ENCODE data around the gene SLC44A5. TPM values are rescaled to one million over a fixed set of nuclear protein-coding genes. Genes with fewer than 3 reads are reported as not detected.
"Not testable (repeated sequence)": the region's sequence is repeated elsewhere in the genome, so short reads cannot be mapped to it uniquely, and the experiment has no call there.

Gene SLC44A5
- total RNA-seq, 4 donors from 2014 or later: 0.19 to 12.8 (median 2.6) TPM

GRCh38 chr1:75423136-75423535 is 187.8 kb downstream of the SLC44A5 start:
- intact Hi-C loops (cut with DNase I): no loop called here
- 27 to 49% methylated on average over 4 of the region's 4 CpGs for WGBS, 2 donors
- DNase-seq: no peak

DNA sequence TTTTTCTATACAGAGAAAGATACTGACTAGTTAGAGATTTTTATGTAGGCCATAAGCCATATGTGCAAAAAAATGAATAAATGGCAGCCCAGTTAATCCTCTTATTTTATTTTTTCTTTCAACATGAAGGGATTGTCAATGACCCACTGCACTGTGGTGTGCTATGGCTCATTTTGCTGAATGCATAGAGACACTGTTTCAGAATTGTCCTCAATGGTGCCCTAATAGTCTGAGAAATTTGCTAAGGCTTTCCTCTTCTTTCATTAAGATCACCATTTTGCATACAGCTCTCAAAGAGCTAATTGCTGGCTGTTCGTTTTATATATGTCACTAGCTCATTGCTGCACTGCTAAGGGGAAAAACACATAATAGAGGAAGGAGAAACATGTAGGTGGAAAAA is 189.5 kb downstream of the SLC44A5 start:
- no peaks in the 10 kb centered on the region for H3K36me3 ChIP-seq
- H3K4me3 ChIP-seq: no peak overlapping the region
- TF ChIP-seq CTCF (IDR thresholded peaks at IDR 0.05): no peak
- no peak for TF ChIP-seq POLR2A (IDR thresholded peaks at IDR 0.05)
- no peak for DNase-seq
- intact Hi-C loops (cut with DNase I): no loop called here
- no peak overlapping the region for H3K27ac ChIP-seq
- H3K9me3 ChIP-seq: no peaks in the 10 kb centered on the region
- WGBS, 2 donors: 71 to 80% methylated on average over 1 of the region's 1 CpG
- H3K27me3 ChIP-seq: no peaks in the 10 kb centered on the region
- no peaks in the 10 kb centered on the region for H3K4me1 ChIP-seq

More at GRCh38 chr1:75423136-75423535, 187.8 kb downstream of the SLC44A5 start:
- Histone ChIP-seq H3K9me3 (no peaks in the 10 kb centered on the region), H3K4me3 (no peak overlapping the region), H3K36me3 (no peaks in the 10 kb centered on the region), H3K27me3 (no peaks in the 10 kb centered on the region), H3K27ac (no peak overlapping the region), H3K4me1 (no peaks in the 10 kb centered on the region)
- TF ChIP-seq POLR2A (IDR thresholded peaks at IDR 0.05) (no peak), CTCF (IDR thresholded peaks at IDR 0.05) (no peak)

GRCh38 chr1:75415187-75415586 is 195.7 kb downstream of the SLC44A5 start:
- H3K27ac ChIP-seq: no peak overlapping the region
- H3K9me3 ChIP-seq: no peaks in the 10 kb centered on the region
- H3K27me3 ChIP-seq: no peaks in the 10 kb centered on the region
- H3K4me3 ChIP-seq: no peak overlapping the region
- no peaks in the 10 kb centered on the region for H3K36me3 ChIP-seq
- TF ChIP-seq POLR2A (IDR thresholded peaks at IDR 0.05) (no peak), CTCF (IDR thresholded peaks at IDR 0.05) (no peak)
- H3K4me1 ChIP-seq: no peaks in the 10 kb centered on the region
- DNase-seq: no peak
- 46 to 65% methylated on average over 2 to 3 of the region's 3 CpGs for WGBS, 2 donors
- intact Hi-C loops (cut with DNase I): no loop called here

- Histone ChIP-seq H3K4me3 (no peak overlapping the region), H3K27me3 (no peaks in the 10 kb centered on the region), H3K36me3 (no peaks in the 10 kb centered on the region), H3K27ac (no peak overlapping the region), H3K4me1 (no peaks in the 10 kb centered on the region), H3K9me3 (no peaks in the 10 kb centered on the region)
- intact Hi-C loops (cut with DNase I): no loop called here
- no peak for TF ChIP-seq CTCF (IDR thresholded peaks at IDR 0.05)
- no peak for TF ChIP-seq POLR2A (IDR thresholded peaks at IDR 0.05)
- 48 to 72% methylated on average over 3 of the region's 3 CpGs for WGBS, 2 donors
- DNase-seq: no peak
These were observed 198.3 kb downstream of the SLC44A5 start for GRCh38 chr1:75412616-75413015.

DNA sequence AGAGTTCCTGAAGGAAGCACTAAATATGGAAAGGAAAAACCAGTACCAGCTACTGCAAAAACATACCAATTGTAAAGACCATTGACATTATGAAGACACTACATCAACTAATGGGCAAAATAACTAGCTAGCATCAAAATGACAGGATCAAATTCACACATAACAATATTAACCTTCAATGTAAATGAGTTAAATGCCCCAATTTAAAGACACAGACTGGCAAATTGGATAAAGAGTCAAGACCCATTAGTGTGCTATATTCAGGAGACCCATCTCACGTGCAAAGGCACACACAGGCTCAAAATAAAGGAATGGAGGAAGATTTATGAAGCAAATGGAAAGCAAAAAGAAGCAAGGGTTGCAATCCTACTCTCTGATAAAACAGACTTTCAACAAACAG is 206.2 kb downstream of the SLC44A5 start:
- H3K27ac ChIP-seq; intact Hi-C loops (cut with DNase I); H3K4me1 ChIP-seq; DNase-seq; H3K4me3 ChIP-seq; H3K9me3 ChIP-seq; H3K36me3 ChIP-seq; H3K27me3 ChIP-seq: not testable (repeated sequence)
- WGBS, 2 donors: 44 to 50% methylated on average over 1 of the region's 1 CpG

- WGBS, 2 donors: no CpG with 5 or more reads among the region's 5 CpGs
- H3K4me3 ChIP-seq; DNase-seq; H3K27me3 ChIP-seq; H3K36me3 ChIP-seq; H3K4me1 ChIP-seq; H3K9me3 ChIP-seq; H3K27ac ChIP-seq; intact Hi-C loops (cut with DNase I): not testable (repeated sequence)
These were observed 207.7 kb downstream of the SLC44A5 start for GRCh38 chr1:75403147-75403646.
